ENCODE measurements around the gene TSHZ2.

- TF ChIP-seq CTCF (IDR thresholded peaks at IDR 0.05), result no peak
- no peak for TF ChIP-seq ZFX (IDR thresholded peaks at IDR 0.05; ENCODE audit: borderline replicate concordance)
Observed at GRCh38 chr20:53077373-53078205, 105.4 kb downstream of the TSHZ2 start.
